HCT116 (cell line): ENCODE results near the gene SNX8. TPM values are rescaled to one million over a fixed set of nuclear protein-coding genes. Genes with fewer than 3 reads are reported as not detected.

Source experiments
- ATAC-seq: fragments of 200-7000 bp; cut with Tn5 transposase; 2 replicates; pipeline ENCODE4 v1.9.1; 2020; ENCODE audit warnings: mild to moderate bottlenecking, moderate library complexity
- BruUV-seq: library from RNA; stranded (reverse); fragments of 400-500 nt; replicated peaks from 2 replicates; lab custom pipeline; 2021; lab: Mats Ljungman, UMichigan
- CTCF ChIA-PET: fragments of 300-600 bp; sonication (Branson Sonifier 250); formaldehyde crosslinking; loops from one replicate; lab custom pipeline; 2021; ENCODE audit warnings: antibody characterized with exemption; lab: Charles Lee
- POLR2A ChIA-PET: fragments of 300-600, 350-600 bp; sonication (Branson Sonifier 250); formaldehyde crosslinking; loops from one replicate; lab custom pipeline; 2021; ENCODE audit warnings: antibody characterized with exemption; lab: Charles Lee
- RAD21 ChIA-PET, 2 experiments: fragments of 300-600 bp; sonication (Branson Sonifier 250); formaldehyde crosslinking; loops; one replicate each; lab custom pipeline; 2023; ENCODE audit warnings: low total read pairs in 2 of 2; ENCODE audit not compliant: uncharacterized antibody in 2 of 2, unreplicated experiment in 2 of 2, low non-redundant PET in 1 of 2; lab: Charles Lee
- DNase-seq: peaks from one replicate; pipeline ENCODE4 v3.0.0-alpha.2; 2010; ENCODE audit warnings: low read depth, low spot score
- H2AFZ ChIP-seq: fragments of 200-600 bp; shearing (Covaris generic), sonication (generic); 2 replicates; pipeline ENCODE4 v1.6.1; 2017; ENCODE audit warnings: low read depth, mixed run types, mixed read lengths, antibody characterized with exemption, low read length; ENCODE audit not compliant: poor library complexity, severe bottlenecking
- H3K27ac ChIP-seq: 2 replicates; pipeline ENCODE4 v1.5.1; 2012; ENCODE audit warnings: low read depth, low read length
- H3K27me3 ChIP-seq: fragments of 200-600 bp; sonication (generic); 2 replicates; pipeline ENCODE4 v1.6.1; 2016; ENCODE audit warnings: mixed run types, low read length, mixed read lengths; ENCODE audit not compliant: insufficient read depth
- H3K36me3 ChIP-seq, 2 experiments: fragments of 200-500 bp in 1 of 2; fragments of 200-600 bp in 1 of 2; sonication (Bioruptor generic) in 1 of 2; sonication (generic) in 1 of 2; 2 replicates each; pipeline versions ENCODE4 v1.5.1 to v1.6.1; 2014 to 2016; ENCODE audit warnings: low read length in 2 of 2, inconsistent platforms in 1 of 2, mixed read lengths in 1 of 2, mixed run types in 1 of 2; ENCODE audit not compliant: insufficient read depth in 2 of 2, control insufficient read depth in 1 of 2
- H3K4me1 ChIP-seq, 2 experiments: fragments of 200-600 bp in 1 of 2; sonication (generic) in 1 of 2; 2 replicates each; pipeline versions ENCODE4 v1.5.1 to v1.6.1; 2012 to 2017; ENCODE audit warnings: low read length in 2 of 2, inconsistent platforms in 1 of 2, mild to moderate bottlenecking in 1 of 2, mixed read lengths in 1 of 2, mixed run types in 1 of 2, moderate library complexity in 1 of 2; ENCODE audit not compliant: insufficient read depth in 2 of 2, control insufficient read depth in 1 of 2
- H3K4me2 ChIP-seq: fragments of 200-600 bp; sonication (generic); 2 replicates; pipeline ENCODE4 v1.6.1; 2017; ENCODE audit warnings: mixed run types, low read length, mixed read lengths
- H3K4me3 ChIP-seq, 2 experiments: fragments of 200-600 bp in 1 of 2; sonication (generic) in 1 of 2; replicated peaks in 1 of 2; 2 replicates each; pipeline ENCODE4 v1.5.1; 2011 to 2016; ENCODE audit warnings: low read length in 2 of 2, control low read depth in 1 of 2, low read depth in 1 of 2, mild to moderate bottlenecking in 1 of 2, mixed read lengths in 1 of 2, mixed run types in 1 of 2
- H3K79me2 ChIP-seq: fragments of 200-600 bp; sonication (generic); 2 replicates; pipeline ENCODE4 v1.6.1; 2017; ENCODE audit warnings: mild to moderate bottlenecking, mixed run types, low read length, moderate library complexity, mixed read lengths; ENCODE audit not compliant: insufficient read depth
- H3K9ac ChIP-seq: fragments of 200-600 bp; sonication (generic); 2 replicates; pipeline ENCODE4 v1.6.1; 2016; ENCODE audit warnings: low read length, mixed read lengths
- H3K9me2 ChIP-seq: fragments of 200-600 bp; sonication (generic), shearing (Covaris generic); 2 replicates; pipeline ENCODE4 v1.6.1; 2017; ENCODE audit warnings: mixed run types, mild to moderate bottlenecking, moderate library complexity; ENCODE audit not compliant: insufficient read depth
- H3K9me3 ChIP-seq, 2 experiments: fragments of 200-500 bp in 1 of 2; fragments of 200-600 bp in 1 of 2; sonication (Bioruptor generic) in 1 of 2; sonication (generic) in 1 of 2; 2 replicates each; pipeline ENCODE4 v1.6.1; 2014 to 2017; ENCODE audit warnings: low read length in 2 of 2, mixed read lengths in 2 of 2, inconsistent platforms in 1 of 2, low read depth in 1 of 2, mild to moderate bottlenecking in 1 of 2, mixed run types in 1 of 2, moderate library complexity in 1 of 2; ENCODE audit not compliant: control insufficient read depth in 1 of 2, insufficient read depth in 1 of 2
- H4K20me1 ChIP-seq: fragments of 200-600 bp; sonication (generic), shearing (Covaris generic); 2 replicates; pipeline ENCODE4 v1.6.1; 2017; ENCODE audit warnings: mixed run types, mild to moderate bottlenecking, moderate library complexity; ENCODE audit not compliant: insufficient read depth
- CEBPB ChIP-seq: IDR thresholded peaks from 2 replicates; pipeline ENCODE4 v1.6.1; 2012; ENCODE audit warnings: low read depth
- EGR1 ChIP-seq: IDR thresholded peaks from 2 replicates; pipeline ENCODE4 v1.6.1; 2012; ENCODE audit warnings: low read depth
- EZH2 ChIP-seq: fragments of 200-600 bp; sonication (generic); IDR thresholded peaks from 2 replicates; pipeline ENCODE4 v1.6.1; 2017; ENCODE audit warnings: antibody characterized with exemption, mixed run types
- EZH2phosphoT487 ChIP-seq: fragments of 200-600 bp; IDR thresholded peaks from 2 replicates; pipeline ENCODE4 v1.6.1; 2018; ENCODE audit warnings: antibody characterized with exemption, borderline replicate concordance
- FOSL1 ChIP-seq: IDR thresholded peaks from 2 replicates; pipeline ENCODE4 v1.6.1; 2012; ENCODE audit warnings: low read depth
- JUND ChIP-seq: IDR thresholded peaks from 2 replicates; pipeline ENCODE4 v1.6.1; 2012
- MAX ChIP-seq: IDR thresholded peaks from 2 replicates; pipeline ENCODE4 v1.6.1; 2012
- POLR2A ChIP-seq: IDR thresholded peaks from 2 replicates; pipeline ENCODE4 v1.7.0; 2011; ENCODE audit warnings: borderline replicate concordance; ENCODE audit not compliant: insufficient read depth, insufficient read length; ENCODE audit errors: extremely low read depth
- POLR2AphosphoS5 ChIP-seq: IDR thresholded peaks from 2 replicates; pipeline ENCODE4 v1.6.1; 2011; ENCODE audit warnings: mild to moderate bottlenecking, low read depth, low read length, moderate library complexity
- RAD21 ChIP-seq: IDR thresholded peaks from 2 replicates; pipeline ENCODE4 v1.6.1; 2012; ENCODE audit warnings: low read depth, mild to moderate bottlenecking
- SIN3A ChIP-seq: IDR thresholded peaks from 2 replicates; pipeline ENCODE4 v1.6.1; 2012; ENCODE audit warnings: low read depth
- SP1 ChIP-seq: IDR thresholded peaks from 2 replicates; pipeline ENCODE4 v1.6.1; 2012; ENCODE audit warnings: low read depth
- SRF ChIP-seq: IDR thresholded peaks from 2 replicates; pipeline ENCODE4 v1.6.1; 2012; ENCODE audit warnings: low read depth
- TCF7L2 ChIP-seq: IDR thresholded peaks from 2 replicates; pipeline ENCODE4 v1.7.0; 2011; ENCODE audit warnings: borderline replicate concordance, inconsistent platforms; ENCODE audit not compliant: insufficient read depth, insufficient read length; ENCODE audit errors: extremely low read depth
- YY1 ChIP-seq: IDR thresholded peaks from 2 replicates; pipeline ENCODE4 v1.6.1; 2011; ENCODE audit warnings: low read length, low read depth, moderate library complexity, mild to moderate bottlenecking; ENCODE audit not compliant: insufficient replicate concordance; ENCODE audit errors: extremely low read depth
- ZBTB33 ChIP-seq: IDR thresholded peaks from 2 replicates; pipeline ENCODE4 v1.6.1; 2011; ENCODE audit warnings: mild to moderate bottlenecking, low read length, moderate library complexity; ENCODE audit not compliant: insufficient replicate concordance; ENCODE audit errors: extremely low read depth
- intact Hi-C: fragments of 100-400 bp; cut with micrococcal nuclease; formaldehyde crosslinking; loops from 2 replicates; pipeline ENCODE4 v1.10.0; 2022
- total RNA-seq: library from RNA; stranded (reverse); gene quantifications from one replicate; pipeline ENCODE4 v1.2.1, GENCODE V29; 2021; ENCODE audit not compliant: unreplicated experiment

The SNX8 gene
- total RNA-seq, 1 experiment from 2014 or later = 41.7 TPM

- TF ChIP-seq POLR2A (peak; percentile 54), CEBPB (no peak), RAD21 (0 out of 2 replicates have a peak, but pooled peaks have one; percentile 16), SIN3A (peak; percentile 74), FOSL1 (no peak), EZH2 (no peak), EZH2phosphoT487 (no peak), YY1 (peak; percentile 80), MAX (0 out of 2 replicates have a peak, but pooled peaks have one; percentile 48), POLR2AphosphoS5 (peak; percentile 90), SP1 (peak; percentile 66), SRF (peak; percentile 75), ZBTB33 (peak; percentile 99), EGR1 (no peak), TCF7L2 (peak; percentile 12), JUND (peak; percentile 30; the same call in 1 of the 2 replicates)
- BruUV-seq = no TSS peak
- ChIA-PET POLR2A (no interaction called here), CTCF (no interaction called here), RAD21 (no interaction called here)
- intact Hi-C loops = no loop called here
- Histone ChIP-seq H4K20me1 (no peaks in the 10 kb centered on the region), H2AFZ (no peak within 1 kb of the TSS), H3K9ac (peak within 1 kb of the TSS; percentile 93), H3K36me3 (peaks cover 20 to 43% of the 10 kb centered on the region in 2 experiments; a peak in 3 of 4 replicates), H3K4me1 (peaks cover 11 to 14% of the 10 kb centered on the region in 2 experiments), H3K4me3 (peak within 1 kb of the TSS; percentile 69 to 86), H3K27ac (peak within 1 kb of the TSS; percentile 64), H3K4me2 (peak within 1 kb of the TSS; percentile 74), H3K9me2 (no peaks in the 10 kb centered on the region), H3K9me3 (no peaks in the 10 kb centered on the region), H3K79me2 (peaks cover 68% of the 10 kb centered on the region), H3K27me3 (no peaks in the 10 kb centered on the region)
- ATAC-seq (peak; percentile 93), DNase-seq (peak; percentile 81)
Observed at GRCh38 chr7:2232766-2233520, 81.3 kb downstream of the SNX8 start, which contains the start of gene MAD1L1. Gene MAD1L1 (minus strand): TSS chr7:2232945. CDS start chr7:2230133, 2,812 bp downstream.
